M059J (cell line): Measurements from ENCODE around the gene NTRK3. TPM values are rescaled to one million over a fixed set of nuclear protein-coding genes. Genes with fewer than 3 reads are reported as not detected.

Experiments
- DNase-seq: peaks from one replicate; pipeline ENCODE4 v3.0.0-alpha.2; 2012; ENCODE audit warnings: low read depth
- total RNA-seq: library from RNA; depleted of rRNA; stranded (reverse); fragments of >200 nt; shearing (Covaris generic); gene quantifications from 2 replicates; pipeline ENCODE4 v1.2.3, GENCODE V29; 2014; rRNA removed

The NTRK3 gene
- total RNA-seq, 1 experiment from 2014 or later = 0.86 TPM

- DNase-seq = no peak
Observed at GRCh38 chr15:87828608-87829007, 427.9 kb downstream of the NTRK3 start.

- peak; percentile 68 for DNase-seq
Observed at GRCh38 chr15:87827131-87827530, 429.4 kb downstream of the NTRK3 start.

DNA sequence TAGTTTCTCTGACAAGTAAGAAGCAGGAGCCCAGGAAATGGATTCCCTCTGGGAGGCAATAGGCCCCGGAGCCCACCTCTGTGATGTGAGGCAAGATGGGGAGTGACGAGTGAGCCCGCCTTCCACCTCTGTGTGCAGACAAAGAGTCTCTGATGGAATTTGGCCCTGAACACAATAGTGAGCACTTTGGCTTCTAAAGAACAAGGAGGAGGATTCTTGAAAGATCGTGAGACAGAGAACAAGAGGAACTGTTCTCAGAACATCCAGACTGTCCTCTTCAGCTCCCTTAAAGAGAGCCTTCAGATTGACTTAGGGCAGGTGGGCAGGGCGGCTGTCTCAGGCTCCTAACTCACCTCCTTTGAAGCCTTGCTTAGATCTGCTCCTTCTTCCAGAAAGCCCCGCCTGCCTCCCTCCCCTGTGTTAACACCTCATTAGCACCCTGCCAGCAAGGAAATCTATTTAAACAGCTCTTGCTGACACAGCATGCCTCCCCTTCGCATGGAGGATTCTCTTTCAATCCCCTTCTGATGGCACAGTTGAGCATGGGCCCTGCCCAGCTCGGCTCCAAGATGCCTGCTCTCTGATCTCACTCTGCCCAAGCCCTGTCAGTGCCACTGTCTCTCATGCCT lies 430.3 kb downstream of the NTRK3 start:
- no peak for DNase-seq

DNA sequence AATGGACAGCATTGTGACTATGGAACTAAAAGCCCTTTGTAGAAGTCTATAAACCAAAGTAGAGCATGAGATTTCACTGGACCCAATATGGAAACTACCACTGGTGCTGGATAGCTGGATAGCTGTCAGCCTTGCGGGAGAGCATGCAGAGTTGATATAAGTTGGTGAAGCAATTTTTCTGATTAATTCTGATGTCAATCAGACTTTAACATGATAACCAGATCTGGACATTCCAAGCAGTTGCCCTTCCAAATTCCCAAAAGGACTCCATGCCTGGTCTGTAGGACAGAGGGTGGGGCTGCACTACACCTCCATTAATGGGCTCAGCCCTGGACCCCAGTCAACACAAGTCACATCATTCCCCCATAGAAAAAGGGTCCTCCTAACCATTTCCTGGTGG lies 437.8 kb downstream of the NTRK3 start:
- no peak for DNase-seq

GRCh38 chr15:87817553-87817952 lies 439.0 kb downstream of the NTRK3 start:
- peak; percentile 64 for DNase-seq

DNA sequence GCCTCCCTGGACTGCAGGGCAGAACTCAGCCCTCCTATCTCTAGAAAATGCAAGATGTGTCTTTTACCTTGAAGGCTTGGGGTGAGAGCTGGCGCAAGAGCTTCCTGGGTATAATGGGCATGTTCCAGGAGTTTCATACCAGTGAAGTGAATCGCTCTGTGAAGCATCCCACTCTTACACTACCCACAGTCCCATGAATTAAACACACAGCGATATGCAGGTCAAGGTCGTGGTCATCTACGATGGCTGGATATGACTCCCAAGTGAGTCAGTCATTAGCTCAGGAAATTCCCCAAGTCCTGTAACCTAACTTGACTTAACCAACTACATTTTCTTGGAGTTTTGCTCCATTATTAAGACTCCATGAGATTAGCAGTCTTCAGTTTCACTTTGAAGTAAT lies 439.7 kb downstream of the NTRK3 start:
- peak; percentile 99 for DNase-seq

DNA sequence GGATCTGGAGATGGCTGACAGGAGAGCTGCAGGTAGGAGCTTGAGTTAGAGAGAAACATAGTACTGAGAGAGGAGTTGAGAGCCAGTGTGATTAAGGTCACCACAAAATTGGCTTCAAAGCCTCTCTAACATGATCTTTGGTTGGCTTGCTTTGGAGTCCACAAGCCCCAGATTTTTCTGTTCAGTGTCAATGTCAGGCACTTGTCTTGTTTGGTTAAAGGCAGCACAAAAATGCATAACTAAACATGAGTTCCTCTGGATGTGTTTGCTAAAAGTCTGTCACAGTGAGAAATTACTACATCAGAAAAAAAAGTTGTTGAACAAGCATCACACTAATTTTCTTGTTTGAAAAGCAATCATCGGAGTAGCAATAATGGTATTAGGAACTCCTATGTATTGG lies 440.5 kb downstream of the NTRK3 start:
- DNase-seq = peak; percentile 38

Other genes with a start within 250 kb of the NTRK3 start
- gene MRPL46, start 210.6 kb upstream of the NTRK3 start, total RNA-seq = 19.8 and 29.2 TPM in 2 replicates
- gene MRPS11, start 211.0 kb upstream of the NTRK3 start, total RNA-seq = 49.3 and 69.0 TPM in 2 replicates